ENCODE results near the gene CYFIP1.

DNA sequence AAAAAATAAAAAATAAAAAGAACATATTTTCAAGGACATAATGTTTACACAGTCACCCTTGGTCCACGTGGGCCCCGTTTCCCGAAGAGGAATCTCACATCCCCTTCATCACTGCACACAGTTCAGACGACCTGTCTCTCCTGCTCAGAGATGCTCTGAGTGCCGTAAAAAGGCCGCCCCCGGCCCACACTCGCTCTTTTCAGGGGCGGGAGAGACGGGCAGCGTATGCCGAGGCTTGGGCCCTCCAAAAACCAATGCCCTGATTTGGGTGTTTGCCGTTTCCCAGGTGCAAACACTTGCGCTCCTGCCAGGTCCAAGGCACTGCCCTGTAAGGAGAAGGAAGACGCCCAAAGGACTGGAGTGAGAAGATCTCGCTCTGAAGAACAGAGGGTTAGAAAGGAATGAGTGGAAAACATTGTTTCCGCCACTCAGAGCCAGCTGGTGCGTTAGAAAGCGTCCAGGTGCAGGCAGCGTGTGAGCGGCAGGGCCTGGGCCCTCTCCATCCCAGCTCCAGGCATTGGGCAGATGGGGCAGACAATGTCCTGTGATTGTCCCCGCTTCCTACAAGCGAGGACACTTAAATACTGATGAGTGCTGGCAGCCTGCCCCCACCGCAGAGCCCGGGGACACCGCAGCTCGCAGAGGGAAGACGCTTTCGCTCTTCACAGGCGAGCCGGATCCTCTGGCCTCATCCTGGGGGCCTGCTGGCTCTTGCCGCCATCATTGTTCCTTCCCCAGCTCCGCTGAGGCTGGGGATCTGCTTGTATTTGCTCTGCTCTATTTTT lies 88.5 kb downstream of the CYFIP1 start:
- TF ChIP-seq GATA2 (IDR thresholded peaks at IDR 0.05; ENCODE audit: low read depth, low read length), result no peak
- no peak for TF ChIP-seq GATA3 (IDR thresholded peaks at IDR 0.05; ENCODE audit: low read depth, low read length)
